Left ventricle myocardium inferior (tissue), 1 donor: ENCODE data around the gene PKIG. TPM values are rescaled to one million over a fixed set of nuclear protein-coding genes. Genes with fewer than 3 reads are reported as not detected.
A peak's percentile ranks its signal among the peaks of the same experiment; 100 is the strongest.

Experiments
- DNase-seq: peaks from one replicate; pipeline ENCODE4 v3.0.0-alpha.2; 2020
- H3K27ac ChIP-seq: fragments of 200-600 bp; replicated peaks from 2 replicates; pipeline ENCODE4 v1.8.0; 2021
- H3K27me3 ChIP-seq: fragments of 200-600 bp; 2 replicates; pipeline ENCODE4 v1.8.0; 2021; ENCODE audit warnings: low read depth
- H3K36me3 ChIP-seq: fragments of 200-600 bp; 2 replicates; pipeline ENCODE4 v1.8.0; 2021
- H3K4me1 ChIP-seq: fragments of 200-600 bp; 2 replicates; pipeline ENCODE4 v1.8.0; 2021
- H3K4me3 ChIP-seq: fragments of 200-600 bp; 2 replicates; pipeline ENCODE4 v1.8.0; 2021; ENCODE audit warnings: mild to moderate bottlenecking, moderate library complexity
- H3K9me3 ChIP-seq: fragments of 200-600 bp; replicated peaks from 2 replicates; pipeline ENCODE4 v1.8.0; 2021
- CTCF ChIP-seq: fragments of 200-600 bp; IDR thresholded peaks from 2 replicates; pipeline ENCODE4 v1.8.0; 2021; ENCODE audit warnings: antibody characterized with exemption, mild to moderate bottlenecking, borderline replicate concordance
- intact Hi-C: fragments of 100-400 bp; cut with micrococcal nuclease; formaldehyde crosslinking; loops from one replicate; pipeline ENCODE4 v1.11.0; 2022
- total RNA-seq: library from RNA; stranded (reverse); fragmentation: NEBNext Ultra II Directional; extraction: Animal tissue kit (Norgen Biotek cat#: 25700); gene quantifications from one replicate; pipeline ENCODE4 v1.2.1, GENCODE V29; 2021
- donor health status: DM: no; HTN: yes; CAD: no; lungs with severe emphysema.

Gene PKIG
- total RNA-seq, 1 donor from 2014 or later: 172 TPM

GRCh38 chr20:44596876-44597275 is 14.5 kb downstream of the PKIG start:
- Histone ChIP-seq H3K27me3 (no peaks in the 10 kb centered on the region), H3K36me3 (peaks cover 17% of the 10 kb centered on the region), H3K4me1 (peaks cover 93% of the 10 kb centered on the region), H3K27ac (peak overlapping the region; percentile 93), H3K9me3 (no peaks in the 10 kb centered on the region), H3K4me3 (no peak overlapping the region)
- no peak for TF ChIP-seq CTCF
- DNase-seq: no peak
- intact Hi-C loops: loop anchor here (10.0 kb wide), 1 partner anchor 62 kb away; no protein-coding TSS in a partner anchor

GRCh38 chr20:44597516-44597915 is 15.1 kb downstream of the PKIG start:
- Histone ChIP-seq H3K9me3 (no peaks in the 10 kb centered on the region), H3K36me3 (peaks cover 11% of the 10 kb centered on the region), H3K27ac (peak overlapping the region; percentile 93), H3K27me3 (no peaks in the 10 kb centered on the region), H3K4me1 (peaks cover 93% of the 10 kb centered on the region), H3K4me3 (peak overlapping the region; percentile 51)
- intact Hi-C loops: loop anchor here (10.0 kb wide), 1 partner anchor 63 kb away; no protein-coding TSS in a partner anchor
- DNase-seq: no peak
- TF ChIP-seq CTCF: no peak

- intact Hi-C loops: loop anchor here (10.0 kb wide), 1 partner anchor 63 kb away; no protein-coding TSS in a partner anchor
- no peaks in the 10 kb centered on the region for H3K27me3 ChIP-seq
- H3K9me3 ChIP-seq: no peaks in the 10 kb centered on the region
- H3K36me3 ChIP-seq: peaks cover 7% of the 10 kb centered on the region
- TF ChIP-seq CTCF: no peak
- peaks cover 96% of the 10 kb centered on the region for H3K4me1 ChIP-seq
- peak overlapping the region; percentile 93 for H3K27ac ChIP-seq
- DNase-seq: no peak
- peak overlapping the region; percentile 51 for H3K4me3 ChIP-seq
These were observed 15.6 kb downstream of the PKIG start for GRCh38 chr20:44597930-44598329.

- intact Hi-C loops: loop anchor here (10.0 kb wide), 1 partner anchor 64 kb away; no protein-coding TSS in a partner anchor
- DNase-seq: peak; percentile 63
- peaks cover 100% of the 10 kb centered on the region for H3K4me1 ChIP-seq
These were observed 16.3 kb downstream of the PKIG start for GRCh38 chr20:44598423-44599305.

GRCh38 chr20:44599715-44600114 is 17.3 kb downstream of the PKIG start:
- no peaks in the 10 kb centered on the region for H3K27me3 ChIP-seq
- DNase-seq: no peak
- H3K9me3 ChIP-seq: no peaks in the 10 kb centered on the region
- TF ChIP-seq CTCF: no peak
- peaks cover 100% of the 10 kb centered on the region for H3K4me1 ChIP-seq
- H3K36me3 ChIP-seq: peaks cover 7% of the 10 kb centered on the region
- H3K27ac ChIP-seq: peak overlapping the region; percentile 93
- peak overlapping the region; percentile 51 for H3K4me3 ChIP-seq
- intact Hi-C loops: loop anchor here (10.0 kb wide), 1 partner anchor 65 kb away; no protein-coding TSS in a partner anchor

More at GRCh38 chr20:44598423-44599305, 16.3 kb downstream of the PKIG start:
- peak; percentile 33 for TF ChIP-seq CTCF
- Histone ChIP-seq H3K36me3 (peaks cover 7% of the 10 kb centered on the region), H3K27me3 (no peaks in the 10 kb centered on the region), H3K4me3 (peak overlapping the region; percentile 51), H3K9me3 (no peaks in the 10 kb centered on the region), H3K27ac (peak overlapping the region; percentile 93)
